K562 (cell line): ENCODE data around the gene FLRT1. TPM values are rescaled to one million over a fixed set of nuclear protein-coding genes. Genes with fewer than 3 reads are reported as not detected.

Source experiments
- ATAC-seq: fragments of 200-7000 bp; cut with Tn5 transposase; 3 replicates; pipeline ENCODE4 v1.9.1; 2020; ENCODE audit warnings: moderate library complexity
- BruUV-seq: library from RNA; stranded (reverse); fragments of 400-500 nt; replicated peaks from 2 replicates; lab custom pipeline; 2021; lab: Mats Ljungman, UMichigan
- CTCF ChIA-PET: fragments of 300-600 bp; formaldehyde crosslinking; extraction: SDS; loops from one replicate; lab custom pipeline; 2021; ENCODE audit warnings: low intra/inter-chr PET ratio; lab: Yijun Ruan, JAX
- POLR2A ChIA-PET: fragments of 300-600, 350-650 bp; sonication (Branson Sonifier 250); formaldehyde crosslinking; extraction: SDS; loops from one replicate; lab custom pipeline; 2021; ENCODE audit warnings: antibody characterized with exemption, inconsistent platforms; lab: Yijun Ruan, JAX
- DNase-seq, 4 experiments: peaks; one replicate each; pipeline versions ENCODE4 v3.0.0 to v3.0.0-alpha.2; 2011 to 2018; ENCODE audit warnings: low spot score in 3 of 4, mixed read lengths in 3 of 4; ENCODE audit errors: extremely low read depth in 1 of 4
- FAIRE-seq: peaks from 2 replicates; lab custom pipeline; 2011; peaks lifted over from hg19 to GRCh38; lab: Jason Lieb, UNC
- H2AFZ ChIP-seq: 2 replicates; pipeline ENCODE4 v1.6.0; 2011; ENCODE audit warnings: low read depth, low read length, control low read depth, inconsistent platforms
- H3K27ac ChIP-seq: fragments of 200-600 bp; 3 replicates; pipeline ENCODE4 v1.8.0; 2011; ENCODE audit warnings: low read depth, mild to moderate bottlenecking, control low read depth, inconsistent platforms, low read length, moderate library complexity, mixed read lengths; ENCODE audit errors: extremely low read depth
- H3K27me3 ChIP-seq, 2 experiments: fragments of 300-600 bp in 1 of 2; 2 replicates in 1 of 2; 3 replicates in 1 of 2; pipeline versions ENCODE4 v1.6.0 to v1.8.0; 2011; ENCODE audit warnings: inconsistent platforms in 2 of 2, low read length in 2 of 2, mild to moderate bottlenecking in 1 of 2, mixed read lengths in 1 of 2, moderate library complexity in 1 of 2; ENCODE audit not compliant: control insufficient read depth in 2 of 2, insufficient read depth in 2 of 2
- H3K36me3 ChIP-seq: fragments of 300-600 bp; 3 replicates; pipeline ENCODE4 v1.8.0; 2011; ENCODE audit warnings: mild to moderate bottlenecking, low read length, inconsistent platforms; ENCODE audit not compliant: control insufficient read depth, insufficient read depth
- H3K4me1 ChIP-seq, 2 experiments: fragments of 200-600 bp in 1 of 2; replicated peaks in 1 of 2; 2 replicates in 1 of 2; 3 replicates in 1 of 2; pipeline versions ENCODE4 v1.5.1 to v1.8.0; 2011; ENCODE audit warnings: inconsistent platforms in 2 of 2, low read length in 2 of 2, mild to moderate bottlenecking in 1 of 2, mixed read lengths in 1 of 2, moderate library complexity in 1 of 2; ENCODE audit not compliant: control insufficient read depth in 2 of 2, insufficient read depth in 2 of 2
- H3K4me2 ChIP-seq: 2 replicates; pipeline ENCODE4 v1.6.1; 2011; ENCODE audit warnings: low read length, control low read depth, inconsistent platforms, mixed read lengths; ENCODE audit not compliant: insufficient read depth
- H3K4me3 ChIP-seq: fragments of 200-600 bp; sonication (generic), shearing (Covaris generic); 2 replicates; pipeline ENCODE4 v1.5.1; 2016; ENCODE audit warnings: control low read depth, inconsistent platforms
- H3K79me2 ChIP-seq: fragments of 200-600 bp; 3 replicates; pipeline ENCODE4 v1.8.0; 2011; ENCODE audit warnings: low read length, inconsistent platforms; ENCODE audit not compliant: control insufficient read depth, insufficient read depth
- H3K9ac ChIP-seq, 2 experiments: 2 replicates each; pipeline versions ENCODE4 v1.6.0 to v1.6.1; 2011; ENCODE audit warnings: low read depth in 2 of 2, low read length in 2 of 2, control low read depth in 1 of 2, inconsistent platforms in 1 of 2, mild to moderate bottlenecking in 1 of 2, mixed read lengths in 1 of 2; ENCODE audit not compliant: insufficient read depth in 1 of 2
- H3K9me1 ChIP-seq: one replicate; pipeline ENCODE4 v1.6.0; 2011; ENCODE audit warnings: inconsistent platforms, mild to moderate bottlenecking, low read length, moderate library complexity; ENCODE audit not compliant: control insufficient read depth, insufficient read depth
- H3K9me3 ChIP-seq: replicated peaks from 2 replicates; pipeline ENCODE4 v1.5.1; 2011; ENCODE audit warnings: low read depth, low read length, inconsistent platforms; ENCODE audit not compliant: control insufficient read depth, insufficient read depth
- H4K20me1 ChIP-seq: replicated peaks from 2 replicates; pipeline ENCODE4 v1.6.1; 2011; ENCODE audit warnings: low read length, inconsistent platforms, mixed read lengths; ENCODE audit not compliant: control insufficient read depth, insufficient read depth
- CEBPB ChIP-seq: fragments of 450-650 bp; IDR thresholded peaks from 2 replicates; pipeline ENCODE4 v1.6.1; 2016; ENCODE audit warnings: missing genetic modification characterization, missing compliant biosample characterization
- ELF4 ChIP-seq: fragments of 450-650 bp; formaldehyde crosslinking; IDR thresholded peaks from 2 replicates; pipeline ENCODE4 v1.4.0; 2022; ENCODE audit warnings: missing genetic modification characterization
- ETV1 ChIP-seq: fragments of 450-650 bp; conservative IDR thresholded peaks from 2 replicates; pipeline ENCODE4 v1.6.1; 2016; ENCODE audit warnings: missing genetic modification characterization, control low read depth, low read depth, missing compliant biosample characterization
- FOXA1 ChIP-seq: fragments of 450-650 bp; IDR thresholded peaks from 2 replicates; pipeline ENCODE4 v1.6.1; 2016; ENCODE audit warnings: mild to moderate bottlenecking, borderline replicate concordance
- GABPB1 ChIP-seq: sonication (generic); formaldehyde crosslinking; IDR thresholded peaks from 2 replicates; pipeline ENCODE4 v1.8.0; 2022; ENCODE audit warnings: mild to moderate bottlenecking, missing genetic modification reagents
- GATAD2A ChIP-seq: fragments of 450-650 bp; IDR thresholded peaks from 2 replicates; pipeline ENCODE4 v1.6.1; 2017
- NEUROD1 ChIP-seq: fragments of 150-350 bp; IDR thresholded peaks from 2 replicates; pipeline ENCODE4 v1.6.1; 2014; ENCODE audit warnings: borderline replicate concordance, low read length, low read depth; ENCODE audit not compliant: partially characterized antibody
- PRMT5 ChIP-seq: sonication (generic); formaldehyde crosslinking; IDR thresholded peaks from 2 replicates; pipeline ENCODE4 v1.5.0; 2020; ENCODE audit warnings: missing genetic modification reagents
- TARDBP ChIP-seq: fragments of 450-650 bp; IDR thresholded peaks from 2 replicates; pipeline ENCODE4 v1.6.1; 2016
- WGBS: fragments of 100-300 bp; shearing (Covaris generic); methylation state at CpG from one replicate; pipeline ENCODE4 v1.1.6; 2016; ENCODE audit warnings: low coverage, mixed read lengths; ENCODE audit not compliant: insufficient coverage; ENCODE audit errors: missing lambda C conversion rate; 5-methylcytosine and 5-hydroxymethylcytosine counted together
- in situ Hi-C: fragments of 300-500 bp; cut with MboI; formaldehyde crosslinking; loops from 4 replicates; pipeline ENCODE4 v1.15.0; 2018; ENCODE audit warnings: inconsistent platforms, mixed read lengths
- intact Hi-C: fragments of 100-400 bp; cut with micrococcal nuclease; formaldehyde crosslinking; loops from 2 replicates; pipeline ENCODE4 v1.14.2; 2022
- polyA plus RNA-seq, 8 experiments: library from polyadenylated mRNA; depleted of rRNA in 4 of 8; stranded (reverse) in 5 of 8; unstranded in 3 of 8; fragments of >200 nt; fragmentation: Nextera tagmentation in 2 of 8; fragmentation: Illumina TruSeq in 1 of 8; extraction: Ambion mirVana in 2 of 8; extraction: Trizol in 1 of 8; gene quantifications; 2 replicates each; pipeline versions ENCODE4 v1.2.1 to v1.2.3, GENCODE V29; 2011 to 2014; ENCODE audit warnings: inconsistent platforms in 1 of 8, missing spikeins in 1 of 8
- total RNA-seq, 7 experiments: library from RNA; depleted of rRNA in 6 of 7; stranded (reverse); fragments of >200 nt in 6 of 7; fragmentation: Illumina TruSeq in 2 of 7; extraction: Trizol in 2 of 7; gene quantifications; 2 replicates each; pipeline versions ENCODE4 v1.2.1 to v1.2.3, GENCODE V29; 2011 to 2021; ENCODE audit warnings: low replicate concordance in 1 of 7
- TF ChIP-seq, protein P1 (sequence below): fragments of 150-350 bp; conservative IDR thresholded peaks from 2 replicates; pipeline ENCODE4 v1.6.1; 2014; ENCODE audit warnings: low read length
- TF ChIP-seq, protein P2 (sequence below): sonication (generic); formaldehyde crosslinking; IDR thresholded peaks from 2 replicates; pipeline ENCODE4 v1.9.0; 2022; ENCODE audit warnings: mild to moderate bottlenecking, missing genetic modification reagents
- TF ChIP-seq, protein P3 (sequence below): fragments of 250-450 bp; sonication (Bioruptor Pico); IDR thresholded peaks from 2 replicates; pipeline ENCODE4 v1.4.0; 2020; ENCODE audit warnings: mild to moderate bottlenecking
- TF ChIP-seq, protein P4 (sequence below), 2 experiments: fragments of 450-650 bp; conservative IDR thresholded peaks; 2 replicates each; pipeline ENCODE4 v1.6.1; 2017; ENCODE audit warnings: mild to moderate bottlenecking in 2 of 2, moderate library complexity in 2 of 2
- TF ChIP-seq, protein P5 (sequence below): sonication (generic); IDR thresholded peaks from 2 replicates; pipeline ENCODE4 v1.6.1; 2016

Gene FLRT1
- total and polyA plus RNA-seq, 9 of the 15 experiments (the other 6 are each of a cell fraction or from before 2014, with no cell fraction given), result not detected

DNA sequence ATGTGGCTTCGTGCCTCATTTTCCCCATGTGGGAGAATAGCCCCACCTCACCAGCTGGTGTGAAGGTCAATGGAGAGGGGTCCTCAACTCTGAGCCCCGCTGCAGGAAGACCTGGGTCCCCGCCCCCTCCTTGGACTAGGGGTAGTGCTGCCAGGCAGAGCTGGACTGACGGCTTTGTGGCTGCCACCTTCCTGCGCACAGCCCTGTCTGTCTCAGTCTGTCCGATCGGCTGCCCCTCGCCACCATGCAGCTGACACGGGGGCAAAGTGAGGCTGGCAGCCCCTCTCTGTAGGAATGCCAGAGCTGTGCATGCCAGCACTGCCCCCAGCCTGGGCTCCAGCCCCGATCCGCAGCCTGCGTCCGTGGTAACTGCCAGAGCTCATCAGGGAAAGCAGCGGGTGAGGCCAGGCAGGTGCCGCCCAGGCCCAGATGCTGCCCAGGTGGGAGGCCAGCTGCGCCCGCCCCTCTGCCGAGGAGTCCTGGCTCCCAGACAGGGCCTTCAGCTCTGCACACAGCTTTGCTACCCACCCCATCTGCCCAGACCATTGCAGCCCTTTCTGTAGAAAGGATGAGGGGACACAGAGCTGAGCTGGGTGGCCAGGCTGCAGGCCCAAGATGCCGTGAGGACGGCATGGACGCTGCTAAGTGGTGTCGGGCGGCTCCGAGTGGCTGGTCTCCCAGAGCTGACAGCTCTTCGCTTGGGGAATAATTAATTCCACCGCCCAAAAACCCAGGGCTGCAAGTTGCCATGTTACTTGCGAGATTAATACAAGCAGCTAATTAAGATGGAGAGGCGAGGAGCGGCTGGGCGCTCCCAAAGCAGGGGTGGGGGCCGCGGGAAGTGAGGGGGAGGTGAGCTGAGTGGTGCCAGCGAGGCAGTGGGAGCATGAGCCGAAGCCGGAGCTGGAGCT lies 19.5 kb upstream of the FLRT1 start:
- in situ Hi-C loops, result no loop called here
- FAIRE-seq (no peak), DNase-seq (no peak), ATAC-seq (peak; percentile 27; the same call in 1 of the 3 replicates)
- POLR2A ChIA-PET, result interaction anchor here (0.5 to 1.7 kb wide), 11 partner anchors 9 to 40 kb away, joined by 3 to 8 read pairs (median 4); no protein-coding TSS in a partner anchor
- intact Hi-C loops, result no loop called here
- no peaks in the 10 kb centered on the region for H3K9me3 ChIP-seq
- CTCF ChIA-PET, result no interaction called here
- H2AFZ ChIP-seq, result no peak overlapping the region
- H3K4me1 ChIP-seq, result peaks cover 0 to 48% of the 10 kb centered on the region in 2 experiments; a peak in 2 of 5 replicates
- H3K9ac ChIP-seq, result no peak overlapping the region; a peak in 1 of 4 replicates
- BruUV-seq, result no TSS peak
- no peaks in the 10 kb centered on the region for H3K79me2 ChIP-seq
- no peak overlapping the region for H3K4me3 ChIP-seq
- no peak overlapping the region for H3K27ac ChIP-seq
- 59% methylated on average over 27 of the region's 35 CpGs for WGBS
- H3K9me1 ChIP-seq, result no peaks in the 10 kb centered on the region
- H3K27me3 ChIP-seq, result peaks cover 0 to 4% of the 10 kb centered on the region in 2 experiments; a peak in 1 of 5 replicates
- no peaks in the 10 kb centered on the region for H3K36me3 ChIP-seq
- H3K4me2 ChIP-seq, result no peak overlapping the region
- peaks cover 48% of the 10 kb centered on the region for H4K20me1 ChIP-seq
- no peak for TF ChIP-seq GATAD2A
- no peak for TF ChIP-seq GABPB1
- TF ChIP-seq TARDBP, result no peak
- no peak for TF ChIP-seq ETV1 (tag)
- TF ChIP-seq, protein P1, sequence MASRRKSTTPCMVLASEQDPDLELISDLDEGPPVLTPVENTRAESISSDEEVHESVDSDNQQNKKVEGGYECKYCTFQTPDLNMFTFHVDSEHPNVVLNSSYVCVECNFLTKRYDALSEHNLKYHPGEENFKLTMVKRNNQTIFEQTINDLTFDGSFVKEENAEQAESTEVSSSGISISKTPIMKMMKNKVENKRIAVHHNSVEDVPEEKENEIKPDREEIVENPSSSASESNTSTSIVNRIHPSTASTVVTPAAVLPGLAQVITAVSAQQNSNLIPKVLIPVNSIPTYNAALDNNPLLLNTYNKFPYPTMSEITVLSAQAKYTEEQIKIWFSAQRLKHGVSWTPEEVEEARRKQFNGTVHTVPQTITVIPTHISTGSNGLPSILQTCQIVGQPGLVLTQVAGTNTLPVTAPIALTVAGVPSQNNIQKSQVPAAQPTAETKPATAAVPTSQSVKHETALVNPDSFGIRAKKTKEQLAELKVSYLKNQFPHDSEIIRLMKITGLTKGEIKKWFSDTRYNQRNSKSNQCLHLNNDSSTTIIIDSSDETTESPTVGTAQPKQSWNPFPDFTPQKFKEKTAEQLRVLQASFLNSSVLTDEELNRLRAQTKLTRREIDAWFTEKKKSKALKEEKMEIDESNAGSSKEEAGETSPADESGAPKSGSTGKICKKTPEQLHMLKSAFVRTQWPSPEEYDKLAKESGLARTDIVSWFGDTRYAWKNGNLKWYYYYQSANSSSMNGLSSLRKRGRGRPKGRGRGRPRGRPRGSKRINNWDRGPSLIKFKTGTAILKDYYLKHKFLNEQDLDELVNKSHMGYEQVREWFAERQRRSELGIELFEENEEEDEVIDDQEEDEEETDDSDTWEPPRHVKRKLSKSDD, result no peak
- TF ChIP-seq, protein P2, sequence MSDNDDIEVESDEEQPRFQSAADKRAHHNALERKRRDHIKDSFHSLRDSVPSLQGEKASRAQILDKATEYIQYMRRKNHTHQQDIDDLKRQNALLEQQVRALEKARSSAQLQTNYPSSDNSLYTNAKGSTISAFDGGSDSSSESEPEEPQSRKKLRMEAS (CRISPR knock-in tag), result no peak
- TF ChIP-seq NEUROD1, result no peak
- TF ChIP-seq, protein P3, sequence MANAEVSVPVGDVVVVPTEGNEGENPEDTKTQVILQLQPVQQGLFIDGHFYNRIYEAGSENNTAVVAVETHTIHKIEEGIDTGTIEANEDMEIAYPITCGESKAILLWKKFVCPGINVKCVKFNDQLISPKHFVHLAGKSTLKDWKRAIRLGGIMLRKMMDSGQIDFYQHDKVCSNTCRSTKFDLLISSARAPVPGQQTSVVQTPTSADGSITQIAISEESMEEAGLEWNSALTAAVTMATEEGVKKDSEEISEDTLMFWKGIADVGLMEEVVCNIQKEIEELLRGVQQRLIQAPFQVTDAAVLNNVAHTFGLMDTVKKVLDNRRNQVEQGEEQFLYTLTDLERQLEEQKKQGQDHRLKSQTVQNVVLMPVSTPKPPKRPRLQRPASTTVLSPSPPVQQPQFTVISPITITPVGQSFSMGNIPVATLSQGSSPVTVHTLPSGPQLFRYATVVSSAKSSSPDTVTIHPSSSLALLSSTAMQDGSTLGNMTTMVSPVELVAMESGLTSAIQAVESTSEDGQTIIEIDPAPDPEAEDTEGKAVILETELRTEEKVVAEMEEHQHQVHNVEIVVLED (CRISPR knock-in tag), result no peak
- TF ChIP-seq ELF4 (CRISPR knock-in tag), result no peak
- TF ChIP-seq, protein P4, sequence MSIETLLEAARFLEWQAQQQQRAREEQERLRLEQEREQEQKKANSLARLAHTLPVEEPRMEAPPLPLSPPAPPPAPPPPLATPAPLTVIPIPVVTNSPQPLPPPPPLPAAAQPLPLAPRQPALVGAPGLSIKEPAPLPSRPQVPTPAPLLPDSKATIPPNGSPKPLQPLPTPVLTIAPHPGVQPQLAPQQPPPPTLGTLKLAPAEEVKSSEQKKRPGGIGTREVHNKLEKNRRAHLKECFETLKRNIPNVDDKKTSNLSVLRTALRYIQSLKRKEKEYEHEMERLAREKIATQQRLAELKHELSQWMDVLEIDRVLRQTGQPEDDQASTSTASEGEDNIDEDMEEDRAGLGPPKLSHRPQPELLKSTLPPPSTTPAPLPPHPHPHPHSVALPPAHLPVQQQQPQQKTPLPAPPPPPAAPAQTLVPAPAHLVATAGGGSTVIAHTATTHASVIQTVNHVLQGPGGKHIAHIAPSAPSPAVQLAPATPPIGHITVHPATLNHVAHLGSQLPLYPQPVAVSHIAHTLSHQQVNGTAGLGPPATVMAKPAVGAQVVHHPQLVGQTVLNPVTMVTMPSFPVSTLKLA (conservative IDR thresholded peaks at IDR 0.05), result no peak
- no peak for TF ChIP-seq CEBPB (tag)
- TF ChIP-seq, protein P5, sequence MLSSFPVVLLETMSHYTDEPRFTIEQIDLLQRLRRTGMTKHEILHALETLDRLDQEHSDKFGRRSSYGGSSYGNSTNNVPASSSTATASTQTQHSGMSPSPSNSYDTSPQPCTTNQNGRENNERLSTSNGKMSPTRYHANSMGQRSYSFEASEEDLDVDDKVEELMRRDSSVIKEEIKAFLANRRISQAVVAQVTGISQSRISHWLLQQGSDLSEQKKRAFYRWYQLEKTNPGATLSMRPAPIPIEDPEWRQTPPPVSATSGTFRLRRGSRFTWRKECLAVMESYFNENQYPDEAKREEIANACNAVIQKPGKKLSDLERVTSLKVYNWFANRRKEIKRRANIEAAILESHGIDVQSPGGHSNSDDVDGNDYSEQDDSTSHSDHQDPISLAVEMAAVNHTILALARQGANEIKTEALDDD, result no peak
- no peak for TF ChIP-seq PRMT5 (CRISPR knock-in tag)
- TF ChIP-seq FOXA1, result no peak
